HL-60 (cell line): ENCODE results near the gene ZNF341.
"Not testable (repeated sequence)": the region's sequence is repeated elsewhere in the genome, so short reads cannot be mapped to it uniquely, and the experiment has no call there.

ENCODE experiments used
- CTCF ChIP-seq: IDR thresholded peaks from one replicate; pipeline ENCODE4 v1.5.1; 2011; ENCODE audit warnings: low read length, control low read depth, inconsistent platforms; ENCODE audit not compliant: insufficient read depth
- POLR2AphosphoS5 ChIP-seq: IDR thresholded peaks from 2 replicates; pipeline ENCODE4 v1.6.1; 2012; ENCODE audit warnings: low read depth

- not testable (repeated sequence) for TF ChIP-seq CTCF, POLR2AphosphoS5
These were observed 60.8 kb downstream of the ZNF341 start for GRCh38 chr20:33792598-33792989.
